ENCODE results near the gene ANTXR1. TPM values are rescaled to one million over a fixed set of nuclear protein-coding genes. Genes with fewer than 3 reads are reported as not detected.

Gene ANTXR1
- total RNA-seq, 1 donor from 2014 or later: 69.5 TPM

GRCh38 chr2:68971591-68972231 is 41.3 kb upstream of the ANTXR1 start:
- Mint-ChIP-seq H3K9me3 (no peaks in the 10 kb centered on the region), H3K4me1 (ENCODE audit: unreplicated experiment) (no peaks in the 10 kb centered on the region), H3K27ac (no peak overlapping the region), H3K36me3 (no peaks in the 10 kb centered on the region), H3K4me3 (no peak overlapping the region), H3K27me3 (peaks cover 8% of the 10 kb centered on the region)
- no peak for TF ChIP-seq CTCF (conservative IDR thresholded peaks at IDR 0.05)
- DNase-seq (ENCODE audit: extremely low spot score, unreplicated experiment): no peak

- no peak within 1 kb of the TSS for H3K4me3 Mint-ChIP-seq
- no peak for DNase-seq (ENCODE audit: extremely low spot score, unreplicated experiment)
- H3K36me3 Mint-ChIP-seq: no peaks in the 10 kb centered on the region
- no peaks in the 10 kb centered on the region for H3K4me1 Mint-ChIP-seq (ENCODE audit: unreplicated experiment)
- peaks cover 8% of the 10 kb centered on the region for H3K27me3 Mint-ChIP-seq
- TF ChIP-seq CTCF (conservative IDR thresholded peaks at IDR 0.05): no peak
- no peaks in the 10 kb centered on the region for H3K9me3 Mint-ChIP-seq
- no peak within 1 kb of the TSS for H3K27ac Mint-ChIP-seq
Measured at GRCh38 chr2:68974251-68974650, 38.7 kb upstream of the ANTXR1 start, which contains the start of gene GKN1. GKN1 (plus strand) TSS chr2:68974636; CDS start chr2:68974678, 42 bp downstream.

- no peak for TF ChIP-seq CTCF (conservative IDR thresholded peaks at IDR 0.05)
- Mint-ChIP-seq H3K4me1 (ENCODE audit: unreplicated experiment) (no peaks in the 10 kb centered on the region), H3K9me3 (no peaks in the 10 kb centered on the region), H3K36me3 (no peaks in the 10 kb centered on the region), H3K27me3 (peaks cover 11% of the 10 kb centered on the region), H3K4me3 (no peak overlapping the region), H3K27ac (no peak overlapping the region)
- no peak for DNase-seq (ENCODE audit: extremely low spot score, unreplicated experiment)
Measured at GRCh38 chr2:68974946-68975665, 37.9 kb upstream of the ANTXR1 start.

- no peak overlapping the region for H3K4me3 Mint-ChIP-seq
- no peak for TF ChIP-seq CTCF (conservative IDR thresholded peaks at IDR 0.05)
- peaks cover 11% of the 10 kb centered on the region for H3K27me3 Mint-ChIP-seq
- H3K4me1 Mint-ChIP-seq (ENCODE audit: unreplicated experiment): no peaks in the 10 kb centered on the region
- no peaks in the 10 kb centered on the region for H3K36me3 Mint-ChIP-seq
- no peak overlapping the region for H3K27ac Mint-ChIP-seq
- H3K9me3 Mint-ChIP-seq: no peaks in the 10 kb centered on the region
- DNase-seq (ENCODE audit: extremely low spot score, unreplicated experiment): no peak
Measured at GRCh38 chr2:68975844-68976243, 37.1 kb upstream of the ANTXR1 start.

GRCh38 chr2:68977453-68977852 is 35.5 kb upstream of the ANTXR1 start:
- no peak overlapping the region for H3K4me3 Mint-ChIP-seq
- H3K27me3 Mint-ChIP-seq: peaks cover 11% of the 10 kb centered on the region
- no peak for TF ChIP-seq CTCF (conservative IDR thresholded peaks at IDR 0.05)
- no peak overlapping the region for H3K27ac Mint-ChIP-seq
- DNase-seq (ENCODE audit: extremely low spot score, unreplicated experiment): no peak
- no peaks in the 10 kb centered on the region for H3K9me3 Mint-ChIP-seq
- no peaks in the 10 kb centered on the region for H3K36me3 Mint-ChIP-seq
- no peaks in the 10 kb centered on the region for H3K4me1 Mint-ChIP-seq (ENCODE audit: unreplicated experiment)

All from type B pancreatic cell (in vitro differentiated cells).